CD4-positive, alpha-beta T cell treated with Interleukin-4 for 1 hour (primary cell): ENCODE results near the gene NPDC1.
"Not testable (repeated sequence)": the region's sequence is repeated elsewhere in the genome, so short reads cannot be mapped to it uniquely, and the experiment has no call there.

Experiments
- DNase-seq, 2 donors: peaks; one replicate each; pipeline ENCODE4 v3.0.0-alpha.2; 2020 to 2022

NPDC1 gene

GRCh38 chr9:137038916-137039315, 7.1 kb downstream of the NPDC1 start:
- DNase-seq = no peak

- no peak for DNase-seq
Observed at GRCh38 chr9:137037483-137037882, 8.5 kb downstream of the NPDC1 start.

- DNase-seq = no peak
Observed at GRCh38 chr9:137037035-137037434, 8.9 kb downstream of the NPDC1 start.

GRCh38 chr9:137035937-137036336, 10.0 kb downstream of the NPDC1 start:
- no peak for DNase-seq

- no peak for DNase-seq
Observed at GRCh38 chr9:137035507-137035834, 10.5 kb downstream of the NPDC1 start.

- DNase-seq = peak; percentile 88
Observed at GRCh38 chr9:137034709-137035506, 11.1 kb downstream of the NPDC1 start.

- peak in 1 of 2 donors; percentile 23 for DNase-seq
Observed at GRCh38 chr9:137034039-137034708, 11.8 kb downstream of the NPDC1 start.

- DNase-seq = not testable (repeated sequence)
Observed at GRCh38 chr9:137033481-137033880, 12.5 kb downstream of the NPDC1 start.

- DNase-seq = peak in 1 of 2 donors; percentile 71
Observed at GRCh38 chr9:137032858-137033257, 13.1 kb downstream of the NPDC1 start.

- DNase-seq = peak; percentile 51 to 57
Observed at GRCh38 chr9:137031904-137032640, 13.9 kb downstream of the NPDC1 start, which contains the start of gene FUT7. FUT7 (minus strand) TSS chr9:137032088; CDS start chr9:137031991, 97 bp downstream.

- DNase-seq = peak; percentile 52 to 64
Observed at GRCh38 chr9:137030538-137031527, 15.1 kb downstream of the NPDC1 start.

- DNase-seq = no peak
Observed at GRCh38 chr9:137030006-137030405, 16.0 kb downstream of the NPDC1 start.

GRCh38 chr9:137029058-137029936, 16.7 kb downstream of the NPDC1 start:
- DNase-seq = peak; percentile 68 to 73

- DNase-seq = peak; percentile 63 to 72
Observed at GRCh38 chr9:137028263-137029057, 17.5 kb downstream of the NPDC1 start.

- no peak for DNase-seq
Observed at GRCh38 chr9:137027369-137028262, 18.4 kb downstream of the NPDC1 start, which contains the start of gene ABCA2. ABCA2 (minus strand) TSS chr9:137028237; CDS start chr9:137028140, 97 bp downstream.

GRCh38 chr9:137026828-137027227, 19.1 kb downstream of the NPDC1 start:
- DNase-seq = no peak

- no peak for DNase-seq
Observed at GRCh38 chr9:137026384-137026783, 19.6 kb downstream of the NPDC1 start.

GRCh38 chr9:137025517-137025966, 20.4 kb downstream of the NPDC1 start:
- DNase-seq = peak in 1 of 2 donors; percentile 48

- DNase-seq = no peak
Observed at GRCh38 chr9:137023583-137023991, 22.4 kb downstream of the NPDC1 start.
